ENCODE results near the gene TSPEAR.

The TSPEAR gene

GRCh38 chr21:44540741-44541288 lies 170.6 kb downstream of the TSPEAR start:
- intact Hi-C loops (cut with DNase I), result no loop called here

GRCh38 chr21:44539991-44540666 lies 171.2 kb downstream of the TSPEAR start, which contains the start of gene KRTAP10-1:
KRTAP10-1 (minus strand) TSS chr21:44540195; CDS start chr21:44540150, 45 bp downstream.
- intact Hi-C loops (cut with DNase I), result no loop called here

More at GRCh38 chr21:44540741-44541288, 170.6 kb downstream of the TSPEAR start:
- peak in 1 of 10 donors; percentile 3 for DNase-seq

GRCh38 chr21:44539046-44539445 lies 172.3 kb downstream of the TSPEAR start:
- intact Hi-C loops (cut with DNase I), result no loop called here
- no peak for DNase-seq

More at GRCh38 chr21:44539991-44540666, 171.2 kb downstream of the TSPEAR start, which contains the start of gene KRTAP10-1:
- DNase-seq, result no peak

- peak in 3 of 10 donors; percentile 3 to 74 (median 5) for DNase-seq
- intact Hi-C loops (cut with DNase I), result no loop called here
These were observed 173.2 kb downstream of the TSPEAR start for GRCh38 chr21:44537930-44538911.

- intact Hi-C loops (cut with DNase I), result no loop called here
- peak in 2 of 10 donors; percentile 5 to 52 for DNase-seq
These were observed 175.4 kb downstream of the TSPEAR start for GRCh38 chr21:44535963-44536362.

- no peak for DNase-seq
- intact Hi-C loops (cut with DNase I), result no loop called here
These were observed 176.7 kb downstream of the TSPEAR start for GRCh38 chr21:44534688-44535087.

GRCh38 chr21:44533891-44534627 lies 177.3 kb downstream of the TSPEAR start:
- DNase-seq, result peak in 3 of 10 donors; percentile 3 to 12 (median 4)
- intact Hi-C loops (cut with DNase I), result no loop called here

- intact Hi-C loops (cut with DNase I), result no loop called here
- DNase-seq, result peak in 5 of 10 donors; percentile 4 to 80 (median 19)
These were observed 178.1 kb downstream of the TSPEAR start for GRCh38 chr21:44533121-44533890.

GRCh38 chr21:44532712-44533111 lies 178.7 kb downstream of the TSPEAR start:
- DNase-seq, result peak in 3 of 10 donors; percentile 0 to 32 (median 9)

GRCh38 chr21:44531606-44532564 lies 179.5 kb downstream of the TSPEAR start:
- intact Hi-C loops (cut with DNase I), result no loop called here
- peak in 6 of 10 donors; percentile 1 to 56 (median 10) for DNase-seq

More at GRCh38 chr21:44532712-44533111, 178.7 kb downstream of the TSPEAR start:
- intact Hi-C loops (cut with DNase I), result no loop called here

GRCh38 chr21:44530903-44531605 lies 180.3 kb downstream of the TSPEAR start:
- DNase-seq, result peak in 3 of 10 donors; percentile 17 to 69 (median 47)
- intact Hi-C loops (cut with DNase I), result no loop called here

GRCh38 chr21:44530221-44530902 lies 181.0 kb downstream of the TSPEAR start:
- DNase-seq, result peak in 4 of 10 donors; percentile 1 to 64 (median 18)
- intact Hi-C loops (cut with DNase I), result no loop called here

- intact Hi-C loops (cut with DNase I), result no loop called here
- peak in 4 of 10 donors; percentile 2 to 60 (median 32) for DNase-seq
These were observed 181.8 kb downstream of the TSPEAR start for GRCh38 chr21:44529503-44530125.

GRCh38 chr21:44529011-44529421 lies 182.4 kb downstream of the TSPEAR start:
- intact Hi-C loops (cut with DNase I), result no loop called here
- DNase-seq, result peak in 4 of 10 donors; percentile 4 to 54 (median 21)

GRCh38 chr21:44528634-44528995 lies 182.8 kb downstream of the TSPEAR start:
- intact Hi-C loops (cut with DNase I), result no loop called here
- DNase-seq, result peak in 3 of 10 donors; percentile 6 to 55 (median 53)

GRCh38 chr21:44527983-44528633 lies 183.3 kb downstream of the TSPEAR start:
- DNase-seq, result peak in 6 of 10 donors; percentile 2 to 72 (median 29)
- intact Hi-C loops (cut with DNase I), result no loop called here

Measured in posterior cingulate gyrus (tissue), 11 donors.